Calu3 (cell line): ENCODE measurements around the gene PFN2. TPM values are rescaled to one million over a fixed set of nuclear protein-coding genes. Genes with fewer than 3 reads are reported as not detected.

Experiments used
- BruUV-seq: library from RNA; stranded (reverse); fragments of 400-500 nt; replicated peaks from 2 replicates; lab custom pipeline; 2021; lab: Mats Ljungman, UMichigan
- CTCF ChIA-PET: fragments of 300-600 bp; sonication (Branson Sonifier 250); formaldehyde crosslinking; loops from one replicate; lab custom pipeline; 2022; ENCODE audit warnings: antibody characterized with exemption; lab: Charles Lee
- DNase-seq: peaks from one replicate; pipeline ENCODE4 v3.0.0; 2022
- H3K27ac Mint-ChIP-seq: one replicate; pipeline ENCODE4 v1.8.0; 2022; ENCODE audit warnings: mixed read lengths; ENCODE audit not compliant: unreplicated experiment
- H3K27me3 Mint-ChIP-seq: one replicate; pipeline ENCODE4 v1.8.0; 2022; ENCODE audit warnings: mixed read lengths; ENCODE audit not compliant: unreplicated experiment
- H3K36me3 Mint-ChIP-seq: one replicate; pipeline ENCODE4 v1.8.0; 2022; ENCODE audit warnings: mild to moderate bottlenecking, moderate library complexity, mixed read lengths; ENCODE audit not compliant: insufficient read depth, unreplicated experiment
- H3K4me1 Mint-ChIP-seq: one replicate; pipeline ENCODE4 v1.8.0; 2022; ENCODE audit warnings: mild to moderate bottlenecking, low read depth, mixed read lengths; ENCODE audit not compliant: unreplicated experiment
- H3K4me3 Mint-ChIP-seq: one replicate; pipeline ENCODE4 v1.8.0; 2022; ENCODE audit warnings: mild to moderate bottlenecking, low read depth, moderate library complexity, mixed read lengths; ENCODE audit not compliant: unreplicated experiment
- H3K9me3 Mint-ChIP-seq: one replicate; pipeline ENCODE4 v1.8.0; 2022; ENCODE audit warnings: low read depth, mixed read lengths; ENCODE audit not compliant: unreplicated experiment
- CTCF ChIP-seq: fragments of 200-600 bp; IDR thresholded peaks from one replicate; pipeline ENCODE4 v1.8.0; 2022; ENCODE audit warnings: antibody characterized with exemption; ENCODE audit not compliant: unreplicated experiment
- intact Hi-C: fragments of 100-400 bp; cut with micrococcal nuclease; formaldehyde crosslinking; loops from one replicate; pipeline ENCODE4 v1.10.0; 2022; ENCODE audit not compliant: unreplicated experiment
- total RNA-seq: library from RNA; stranded (reverse); gene quantifications from 2 replicates; pipeline ENCODE4 v1.2.3, GENCODE V29; 2022

Gene PFN2
- total RNA-seq, 1 experiment from 2014 or later, result 225 TPM

GRCh38 chr3:150006794-150007193 is 36.1 kb upstream of the PFN2 start:
- Mint-ChIP-seq H3K27ac (no peak overlapping the region), H3K4me3 (no peak overlapping the region), H3K4me1 (no peaks in the 10 kb centered on the region), H3K27me3 (no peaks in the 10 kb centered on the region), H3K36me3 (no peaks in the 10 kb centered on the region), H3K9me3 (no peaks in the 10 kb centered on the region)
- CTCF ChIA-PET, result interaction anchor here (0.6 to 0.7 kb wide), 2 partner anchors 9 to 177 kb away, joined by 3 to 9 read pairs; no protein-coding TSS in a partner anchor
- intact Hi-C loops, result no loop called here
- no peak for TF ChIP-seq CTCF
- BruUV-seq, result no TSS peak
- DNase-seq, result no peak

- no peaks in the 10 kb centered on the region for H3K27me3 Mint-ChIP-seq
- H3K9me3 Mint-ChIP-seq, result no peaks in the 10 kb centered on the region
- CTCF ChIA-PET, result interaction anchor here (1.2 kb wide), 1 partner anchor 14 kb away, joined by 3 read pairs; no protein-coding TSS in a partner anchor
- H3K36me3 Mint-ChIP-seq, result no peaks in the 10 kb centered on the region
- BruUV-seq, result no TSS peak
- H3K4me1 Mint-ChIP-seq, result no peaks in the 10 kb centered on the region
- intact Hi-C loops, result no loop called here
- no peak overlapping the region for H3K27ac Mint-ChIP-seq
- DNase-seq, result no peak
- no peak for TF ChIP-seq CTCF
- H3K4me3 Mint-ChIP-seq, result no peak overlapping the region
Measured at GRCh38 chr3:150005243-150006112, 34.8 kb upstream of the PFN2 start.

- H3K27me3 Mint-ChIP-seq, result peaks cover 8% of the 10 kb centered on the region
- H3K9me3 Mint-ChIP-seq, result peaks cover 5% of the 10 kb centered on the region
- TF ChIP-seq CTCF, result no peak
- DNase-seq, result no peak
- H3K27ac Mint-ChIP-seq, result no peak overlapping the region
- no peak overlapping the region for H3K4me3 Mint-ChIP-seq
- H3K4me1 Mint-ChIP-seq, result no peaks in the 10 kb centered on the region
- no peaks in the 10 kb centered on the region for H3K36me3 Mint-ChIP-seq
- CTCF ChIA-PET, result no interaction called here
- BruUV-seq, result no TSS peak
- intact Hi-C loops, result no loop called here
Measured at GRCh38 chr3:150000641-150001040, 29.9 kb upstream of the PFN2 start.

GRCh38 chr3:149999421-149999820 is 28.7 kb upstream of the PFN2 start:
- H3K27ac Mint-ChIP-seq, result no peak overlapping the region
- no peak overlapping the region for H3K4me3 Mint-ChIP-seq
- DNase-seq, result no peak
- intact Hi-C loops, result no loop called here
- no peak for TF ChIP-seq CTCF
- no TSS peak for BruUV-seq
- CTCF ChIA-PET, result no interaction called here
- H3K36me3 Mint-ChIP-seq, result no peaks in the 10 kb centered on the region
- peaks cover 8% of the 10 kb centered on the region for H3K9me3 Mint-ChIP-seq
- H3K27me3 Mint-ChIP-seq, result peaks cover 9% of the 10 kb centered on the region
- no peaks in the 10 kb centered on the region for H3K4me1 Mint-ChIP-seq
